ENCODE data around the gene CFAP97D2.
"Not testable (repeated sequence)": the region's sequence is repeated elsewhere in the genome, so short reads cannot be mapped to it uniquely, and the experiment has no call there.

CFAP97D2 gene

GRCh38 chr13:114237415-114238112 lies 58.5 kb downstream of the CFAP97D2 start:
- DNase-seq = no peak

GRCh38 chr13:114241918-114242317 lies 62.9 kb downstream of the CFAP97D2 start:
- no peak for DNase-seq

GRCh38 chr13:114243971-114244370 lies 64.9 kb downstream of the CFAP97D2 start:
- no peak for DNase-seq

GRCh38 chr13:114244637-114245036 lies 65.6 kb downstream of the CFAP97D2 start:
- no peak for DNase-seq

- DNase-seq = no peak
Measured at GRCh38 chr13:114248011-114248410, 69.0 kb downstream of the CFAP97D2 start.

- DNase-seq = no peak
Measured at GRCh38 chr13:114249077-114249476, 70.0 kb downstream of the CFAP97D2 start.

GRCh38 chr13:114251639-114252440 lies 72.8 kb downstream of the CFAP97D2 start:
- DNase-seq = not testable (repeated sequence)

GRCh38 chr13:114256547-114256946 lies 77.5 kb downstream of the CFAP97D2 start:
- DNase-seq = no peak

- no peak for DNase-seq
Measured at GRCh38 chr13:114257014-114257413, 78.0 kb downstream of the CFAP97D2 start.

GRCh38 chr13:114258589-114258988 lies 79.5 kb downstream of the CFAP97D2 start:
- DNase-seq = no peak

- no peak for DNase-seq
Measured at GRCh38 chr13:114259374-114259773, 80.3 kb downstream of the CFAP97D2 start.

- DNase-seq = peak; percentile 69
Measured at GRCh38 chr13:114259974-114260373, 80.9 kb downstream of the CFAP97D2 start.

GRCh38 chr13:114260814-114261213 lies 81.8 kb downstream of the CFAP97D2 start:
- no peak for DNase-seq

GRCh38 chr13:114261328-114261965 lies 82.4 kb downstream of the CFAP97D2 start:
- DNase-seq = no peak

- DNase-seq = no peak
Measured at GRCh38 chr13:114263578-114263977, 84.5 kb downstream of the CFAP97D2 start.

GRCh38 chr13:114264313-114264712 lies 85.3 kb downstream of the CFAP97D2 start:
- DNase-seq = not testable (repeated sequence)

- DNase-seq = no peak
Measured at GRCh38 chr13:114264886-114265611, 86.0 kb downstream of the CFAP97D2 start.

- no peak for DNase-seq
Measured at GRCh38 chr13:114266241-114266640, 87.2 kb downstream of the CFAP97D2 start.

- DNase-seq = no peak
Measured at GRCh38 chr13:114268344-114269280, 89.6 kb downstream of the CFAP97D2 start.

GRCh38 chr13:114269281-114269770 lies 90.3 kb downstream of the CFAP97D2 start:
- no peak for DNase-seq

Measured in NCI-H748 treated with DMSO at 0.1 percent for 48 hours (cell line).